AG08395 (cell line): ENCODE data around the gene PLXNA2.
A peak's percentile ranks its signal among the peaks of the same experiment; 100 is the strongest.

Source experiments
- DNase-seq: peaks from one replicate; pipeline ENCODE4 v3.0.0; 2012; ENCODE audit warnings: mixed read lengths, low spot score

Gene PLXNA2

DNA sequence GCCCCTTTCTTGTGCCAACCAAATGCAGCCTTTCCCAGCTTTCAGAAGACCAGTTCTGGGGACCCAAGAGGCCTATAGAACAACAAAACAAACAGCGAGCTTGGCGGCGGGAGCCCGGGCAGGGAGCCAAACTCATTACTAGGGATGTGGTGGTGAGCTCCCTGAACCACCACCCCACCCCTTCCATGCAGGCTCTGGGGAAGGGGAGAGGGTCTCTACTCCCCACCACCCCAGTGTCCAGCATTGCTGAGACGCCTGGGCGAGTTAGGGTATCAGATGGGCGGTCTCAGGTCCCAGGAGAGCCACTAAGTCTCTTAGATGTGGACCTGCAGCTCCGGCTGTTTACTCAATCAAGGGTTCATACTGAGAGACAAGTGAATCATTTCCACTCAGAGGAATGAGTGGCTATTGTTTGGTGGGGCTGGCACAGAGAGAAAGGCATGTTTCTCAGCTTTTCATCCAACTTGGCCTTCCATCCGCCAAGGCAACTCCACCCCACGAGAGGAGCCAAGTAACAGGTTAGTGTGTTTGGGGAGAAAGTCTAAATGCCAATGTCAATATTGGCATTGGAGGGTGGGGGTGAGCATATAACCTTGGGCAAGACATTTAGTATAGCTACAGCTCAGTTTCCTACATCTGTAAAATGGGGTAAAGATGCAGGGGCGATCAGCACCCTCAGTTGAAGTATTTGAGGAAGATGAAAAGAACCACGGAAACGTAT lies 40.9 kb downstream of the PLXNA2 start:
- peak; percentile 48 for DNase-seq

GRCh38 chr1:208202333-208202995 lies 41.7 kb downstream of the PLXNA2 start:
- DNase-seq, result no peak

- peak; percentile 95 for DNase-seq
Measured at GRCh38 chr1:208201229-208201628, 43.0 kb downstream of the PLXNA2 start.

GRCh38 chr1:208200116-208200515 lies 44.1 kb downstream of the PLXNA2 start:
- DNase-seq, result no peak

- DNase-seq, result no peak
Measured at GRCh38 chr1:208198236-208198635, 45.9 kb downstream of the PLXNA2 start.

- no peak for DNase-seq
Measured at GRCh38 chr1:208194944-208195343, 49.2 kb downstream of the PLXNA2 start.

DNA sequence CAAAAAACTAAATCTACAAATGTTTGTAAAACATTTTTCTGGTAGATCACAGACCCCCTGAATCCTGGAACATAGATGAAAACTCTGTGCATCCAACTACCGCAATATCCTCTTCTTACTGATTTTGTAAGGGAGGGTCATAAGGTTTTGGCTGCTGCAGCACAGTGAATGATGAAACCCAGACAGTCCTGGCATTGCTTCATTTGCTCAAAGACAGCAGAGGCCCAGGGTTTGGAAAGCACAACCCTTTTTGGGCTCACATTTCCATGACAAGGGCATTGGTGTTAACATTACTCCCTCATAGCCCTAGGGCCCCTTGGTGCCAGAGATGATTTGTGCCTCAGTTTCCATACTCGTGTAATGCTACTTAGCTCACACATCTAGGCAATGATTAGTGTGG lies 51.2 kb downstream of the PLXNA2 start:
- peak; percentile 30 for DNase-seq

GRCh38 chr1:208190784-208191183 lies 53.4 kb downstream of the PLXNA2 start:
- no peak for DNase-seq

- no peak for DNase-seq
Measured at GRCh38 chr1:208189716-208190115, 54.5 kb downstream of the PLXNA2 start.

GRCh38 chr1:208189183-208189582 lies 55.0 kb downstream of the PLXNA2 start:
- no peak for DNase-seq

- DNase-seq, result no peak
Measured at GRCh38 chr1:208188607-208189006, 55.6 kb downstream of the PLXNA2 start.

DNA sequence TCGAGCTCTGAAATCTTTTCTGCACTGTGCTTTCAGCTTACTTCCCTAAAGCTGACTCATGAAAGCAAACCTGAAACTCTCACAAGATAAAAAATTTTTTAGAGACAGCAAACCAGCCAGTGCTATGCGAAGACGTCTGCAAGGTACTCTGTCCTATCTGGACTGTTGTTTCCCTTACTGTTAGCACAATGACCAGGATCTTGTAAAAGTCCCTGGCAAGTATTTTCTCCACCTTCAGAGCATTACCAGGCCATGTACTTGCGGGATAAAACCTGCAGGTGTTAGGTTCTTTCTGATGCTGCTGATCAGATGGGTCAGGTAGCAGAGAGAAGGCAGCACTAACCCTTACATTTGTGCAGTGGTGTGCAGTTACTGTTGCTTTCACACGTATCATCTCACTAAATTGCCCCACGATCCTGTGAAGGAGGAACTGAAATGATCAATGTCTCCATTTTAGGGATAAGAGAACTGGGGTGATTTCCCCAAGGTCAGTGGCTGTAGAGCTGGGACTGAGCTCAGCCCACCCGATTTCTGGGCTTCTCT lies 56.6 kb downstream of the PLXNA2 start:
- no peak for DNase-seq

DNA sequence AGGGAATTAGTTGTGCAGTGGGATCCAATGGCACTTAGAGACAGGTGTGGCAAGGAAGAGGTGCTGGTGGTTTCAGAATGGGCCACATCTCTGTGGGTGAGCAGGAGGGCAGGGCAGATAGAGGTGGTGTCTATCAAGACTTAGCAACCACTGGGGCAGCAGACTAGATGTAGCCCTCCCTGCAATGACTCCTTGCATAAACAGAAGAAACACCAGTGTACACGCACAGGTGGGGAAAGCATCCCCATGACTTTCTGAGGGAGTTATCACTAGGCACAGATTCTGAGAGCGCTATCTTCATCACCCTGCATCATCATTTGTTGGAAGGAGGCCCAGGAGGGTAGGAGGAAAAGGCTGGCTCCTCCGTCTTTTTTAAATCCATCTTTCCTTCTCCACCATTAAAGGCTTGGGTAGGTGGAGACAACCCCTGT lies 58.4 kb downstream of the PLXNA2 start:
- DNase-seq, result no peak

- DNase-seq, result no peak
Measured at GRCh38 chr1:208184966-208185654, 59.1 kb downstream of the PLXNA2 start.

DNA sequence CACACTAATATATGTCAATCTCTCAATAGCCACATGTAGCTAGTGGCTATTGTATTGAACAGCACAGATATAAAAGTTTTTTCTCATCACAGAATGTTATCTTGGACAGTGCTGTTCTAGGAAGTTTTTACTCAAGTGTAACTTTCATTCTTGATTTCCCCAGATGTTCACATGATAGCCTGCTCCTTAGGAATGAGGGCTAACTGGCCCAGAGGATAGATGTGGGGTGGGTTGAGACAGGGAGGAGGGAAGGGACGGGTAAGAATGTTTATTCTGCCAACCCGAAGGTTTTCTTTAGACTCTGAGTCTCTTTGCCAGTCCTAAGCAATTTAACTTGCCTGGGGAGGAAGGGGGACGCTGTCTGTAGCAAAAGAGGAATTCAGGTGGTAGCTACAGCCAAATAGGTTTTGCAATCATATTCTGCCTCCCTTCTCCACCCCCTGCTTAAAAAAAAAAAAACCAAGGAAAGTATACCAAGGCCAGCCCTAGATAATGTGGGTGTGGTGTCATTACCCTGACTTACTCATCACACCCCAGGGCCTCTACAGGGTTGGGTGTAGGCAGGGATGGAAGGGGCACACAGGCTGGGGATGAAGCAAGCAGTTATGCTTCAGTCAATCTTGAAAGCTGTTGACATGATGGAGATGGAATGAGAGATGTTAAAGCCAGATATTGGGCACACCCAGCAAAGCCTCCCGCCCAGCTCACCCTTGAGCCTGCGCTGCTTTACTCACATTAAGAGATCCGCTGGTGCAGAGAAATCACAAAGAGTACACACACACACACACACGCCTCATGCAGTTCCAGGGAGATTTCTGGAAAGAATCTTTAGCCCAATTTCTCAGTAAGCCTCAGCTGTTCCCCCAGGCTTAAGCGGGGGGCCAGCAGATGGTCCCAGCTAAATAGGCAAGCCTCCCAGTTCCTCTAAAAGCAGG lies 59.9 kb downstream of the PLXNA2 start:
- peak; percentile 95 for DNase-seq

GRCh38 chr1:208182880-208183645 lies 61.1 kb downstream of the PLXNA2 start:
- no peak for DNase-seq

GRCh38 chr1:208181364-208181763 lies 62.8 kb downstream of the PLXNA2 start:
- no peak for DNase-seq

DNA sequence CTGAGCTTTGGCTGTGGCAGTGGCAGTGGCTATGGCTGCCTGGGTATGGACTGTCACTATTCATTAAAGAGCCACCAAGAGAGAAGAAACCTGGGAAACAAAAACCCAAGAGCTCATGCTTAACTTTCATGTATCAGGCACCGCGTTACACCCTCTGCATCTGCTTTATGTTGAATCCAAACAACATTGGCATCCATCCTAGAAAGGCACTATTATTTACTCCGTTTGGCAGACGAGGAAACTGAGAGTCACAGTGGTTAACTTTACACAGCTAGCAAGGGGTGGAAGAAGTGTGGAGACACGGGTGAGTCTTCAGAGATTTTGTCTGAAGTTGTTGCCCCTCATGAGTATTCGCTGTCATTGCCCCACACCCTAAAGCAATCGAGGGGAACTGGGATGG lies 63.8 kb downstream of the PLXNA2 start:
- no peak for DNase-seq

GRCh38 chr1:208179961-208180409 lies 64.2 kb downstream of the PLXNA2 start:
- DNase-seq, result no peak

- DNase-seq, result no peak
Measured at GRCh38 chr1:208179263-208179816, 64.8 kb downstream of the PLXNA2 start.
